ENCODE results near the gene SPTBN4.

Gene SPTBN4

DNA sequence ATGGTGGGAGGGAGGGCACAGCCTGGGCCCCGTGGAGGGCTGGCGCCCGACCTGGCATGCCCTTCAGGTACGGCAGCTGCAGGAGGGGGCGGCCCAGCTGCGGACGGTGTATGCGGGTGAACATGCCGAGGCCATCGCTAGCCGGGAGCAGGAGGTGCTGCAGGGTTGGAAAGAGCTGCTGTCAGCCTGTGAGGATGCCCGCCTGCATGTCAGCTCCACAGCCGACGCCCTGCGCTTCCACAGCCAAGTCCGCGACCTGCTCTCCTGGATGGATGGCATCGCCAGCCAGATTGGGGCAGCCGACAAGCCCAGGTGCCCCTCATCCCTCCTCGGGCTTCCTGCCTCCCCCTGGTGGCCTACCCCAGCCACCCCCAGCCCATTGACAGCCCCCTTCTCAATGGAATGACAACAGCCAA is 93.3 kb downstream of the SPTBN4 start:
- TF ChIP-seq, protein P1, sequence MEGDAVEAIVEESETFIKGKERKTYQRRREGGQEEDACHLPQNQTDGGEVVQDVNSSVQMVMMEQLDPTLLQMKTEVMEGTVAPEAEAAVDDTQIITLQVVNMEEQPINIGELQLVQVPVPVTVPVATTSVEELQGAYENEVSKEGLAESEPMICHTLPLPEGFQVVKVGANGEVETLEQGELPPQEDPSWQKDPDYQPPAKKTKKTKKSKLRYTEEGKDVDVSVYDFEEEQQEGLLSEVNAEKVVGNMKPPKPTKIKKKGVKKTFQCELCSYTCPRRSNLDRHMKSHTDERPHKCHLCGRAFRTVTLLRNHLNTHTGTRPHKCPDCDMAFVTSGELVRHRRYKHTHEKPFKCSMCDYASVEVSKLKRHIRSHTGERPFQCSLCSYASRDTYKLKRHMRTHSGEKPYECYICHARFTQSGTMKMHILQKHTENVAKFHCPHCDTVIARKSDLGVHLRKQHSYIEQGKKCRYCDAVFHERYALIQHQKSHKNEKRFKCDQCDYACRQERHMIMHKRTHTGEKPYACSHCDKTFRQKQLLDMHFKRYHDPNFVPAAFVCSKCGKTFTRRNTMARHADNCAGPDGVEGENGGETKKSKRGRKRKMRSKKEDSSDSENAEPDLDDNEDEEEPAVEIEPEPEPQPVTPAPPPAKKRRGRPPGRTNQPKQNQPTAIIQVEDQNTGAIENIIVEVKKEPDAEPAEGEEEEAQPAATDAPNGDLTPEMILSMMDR (IDR thresholded peaks at IDR 0.05), result no peak

DNA sequence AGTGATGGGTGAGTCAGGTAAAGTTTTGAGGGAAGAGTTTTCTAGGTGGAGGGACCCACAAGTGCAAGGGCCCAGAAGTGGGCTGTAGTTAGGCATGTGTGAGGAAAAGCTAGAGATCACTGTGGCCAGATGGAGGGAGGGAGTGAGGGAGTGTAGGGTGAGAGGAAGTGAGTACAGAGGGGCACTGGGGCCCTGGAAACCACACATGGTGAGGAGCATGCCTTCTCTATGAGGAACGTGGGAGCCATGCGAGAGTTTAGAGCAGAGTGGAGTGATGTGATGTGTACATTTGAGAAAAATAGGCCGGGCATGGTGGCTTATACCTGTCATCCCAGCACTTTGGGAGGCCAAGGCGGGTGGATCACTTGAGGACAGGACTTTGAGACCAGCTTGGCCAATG is 95.1 kb downstream of the SPTBN4 start:
- TF ChIP-seq, protein P1 (IDR thresholded peaks at IDR 0.05), result no peak

DNA sequence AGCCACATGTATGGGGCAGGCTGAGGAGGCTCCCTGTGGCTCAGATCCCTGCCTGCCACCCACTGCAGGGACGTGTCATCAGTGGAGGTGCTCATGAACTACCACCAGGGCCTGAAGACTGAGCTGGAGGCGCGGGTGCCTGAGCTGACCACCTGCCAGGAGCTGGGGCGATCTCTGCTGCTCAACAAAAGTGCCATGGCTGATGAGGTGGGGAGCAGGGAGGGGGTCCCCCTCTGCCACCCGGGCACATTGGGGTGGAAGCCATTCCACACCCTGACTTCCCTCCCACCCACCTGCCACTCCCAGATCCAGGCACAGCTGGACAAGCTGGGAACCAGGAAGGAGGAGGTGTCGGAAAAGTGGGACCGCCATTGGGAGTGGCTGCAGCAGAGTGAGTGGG is 98.6 kb downstream of the SPTBN4 start:
- TF ChIP-seq, protein P1 (IDR thresholded peaks at IDR 0.05), result no peak

DNA sequence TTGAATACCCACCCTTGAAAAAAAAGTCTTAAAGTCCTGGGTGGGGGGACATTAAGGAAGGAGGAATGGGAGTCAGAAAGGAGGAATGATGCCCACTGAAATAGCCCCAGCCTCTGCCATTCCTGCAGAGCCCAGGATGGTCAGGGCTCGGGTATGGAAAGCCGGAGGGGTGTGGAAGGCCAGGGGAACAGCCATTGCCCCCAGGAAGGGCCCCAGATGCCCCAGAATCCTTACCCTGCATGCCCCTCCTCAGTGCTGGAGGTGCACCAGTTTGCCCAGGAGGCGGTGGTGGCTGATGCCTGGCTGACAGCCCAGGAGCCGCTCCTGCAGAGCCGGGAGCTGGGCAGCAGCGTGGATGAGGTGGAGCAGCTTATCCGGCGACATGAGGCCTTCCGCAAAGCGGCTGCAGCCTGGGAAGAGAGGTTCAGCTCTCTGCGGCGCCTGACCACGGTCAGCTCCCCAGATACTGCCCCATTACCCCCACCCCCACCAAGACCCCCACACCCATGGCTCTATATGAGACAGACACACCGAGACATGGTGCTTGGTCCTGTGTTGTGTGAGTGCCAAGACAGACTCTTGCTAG is 99.2 kb downstream of the SPTBN4 start:
- TF ChIP-seq, protein P1 (IDR thresholded peaks at IDR 0.05), result no peak

DNA sequence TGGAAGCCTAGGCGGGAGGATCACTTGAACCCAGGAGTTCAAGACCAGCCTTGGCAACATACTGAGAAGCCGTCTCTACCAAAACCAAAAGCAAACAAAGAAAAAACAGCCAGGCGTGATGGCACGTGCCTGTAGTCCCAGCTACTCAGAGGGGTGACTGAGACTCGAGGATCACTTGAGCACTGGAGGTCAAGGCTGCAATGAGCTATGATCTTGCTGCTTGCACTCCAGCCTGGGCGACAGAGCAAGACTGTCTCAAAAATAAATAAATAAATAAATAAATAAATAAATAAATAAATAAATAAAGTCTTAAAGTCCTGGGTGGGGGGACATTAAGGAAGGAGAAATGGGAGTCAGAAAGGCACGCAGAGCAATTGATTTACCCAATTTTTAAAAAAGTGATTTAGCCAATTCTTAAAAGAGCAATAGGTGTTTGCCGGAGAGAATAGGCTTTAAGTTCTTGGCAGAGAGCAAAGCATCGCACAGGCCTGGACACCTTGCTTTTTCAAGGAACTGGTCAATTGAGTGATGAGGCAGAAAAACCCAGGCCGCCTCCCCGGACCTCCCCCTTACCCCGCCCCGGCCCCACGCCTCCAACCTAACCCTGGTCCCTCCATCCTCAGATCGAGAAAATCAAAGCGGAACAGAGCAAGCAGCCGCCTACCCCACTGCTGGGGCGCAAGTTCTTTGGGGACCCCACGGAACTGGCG is 100.4 kb downstream of the SPTBN4 start:
- TF ChIP-seq, protein P1 (IDR thresholded peaks at IDR 0.05), result no peak

DNA sequence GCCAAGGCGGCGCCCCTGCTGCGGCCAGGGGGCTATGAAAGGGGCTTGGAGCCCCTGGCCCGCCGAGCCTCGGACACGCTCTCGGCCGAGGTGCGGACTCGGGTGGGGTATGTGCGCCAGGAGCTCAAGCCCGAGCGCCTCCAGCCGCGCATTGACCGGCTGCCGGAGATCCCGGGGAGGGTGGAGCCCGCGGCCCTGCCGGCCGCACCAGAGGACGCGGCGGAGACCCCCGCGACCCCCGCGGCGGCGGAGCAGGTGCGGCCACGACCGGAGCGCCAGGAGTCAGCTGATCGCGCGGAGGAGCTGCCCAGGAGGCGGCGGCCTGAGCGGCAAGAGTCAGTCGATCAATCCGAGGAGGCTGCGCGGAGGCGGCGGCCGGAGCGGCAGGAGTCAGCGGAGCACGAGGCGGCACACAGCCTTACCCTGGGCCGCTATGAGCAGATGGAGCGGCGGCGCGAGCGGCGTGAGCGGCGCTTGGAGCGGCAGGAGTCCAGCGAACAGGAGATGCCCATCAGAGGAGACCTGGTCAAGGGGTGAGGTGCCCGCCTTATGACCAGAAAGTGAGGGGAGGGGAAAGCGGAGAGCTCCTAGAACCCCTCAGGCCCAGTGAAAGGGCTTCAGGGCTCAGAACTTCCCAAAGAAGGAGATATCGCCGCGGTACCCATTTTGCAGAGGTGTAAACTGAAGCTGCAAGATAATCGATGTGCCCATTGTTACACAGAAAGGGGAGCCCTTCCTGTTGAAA is 101.1 kb downstream of the SPTBN4 start:
- TF ChIP-seq, protein P1 (IDR thresholded peaks at IDR 0.05), result no peak

DNA sequence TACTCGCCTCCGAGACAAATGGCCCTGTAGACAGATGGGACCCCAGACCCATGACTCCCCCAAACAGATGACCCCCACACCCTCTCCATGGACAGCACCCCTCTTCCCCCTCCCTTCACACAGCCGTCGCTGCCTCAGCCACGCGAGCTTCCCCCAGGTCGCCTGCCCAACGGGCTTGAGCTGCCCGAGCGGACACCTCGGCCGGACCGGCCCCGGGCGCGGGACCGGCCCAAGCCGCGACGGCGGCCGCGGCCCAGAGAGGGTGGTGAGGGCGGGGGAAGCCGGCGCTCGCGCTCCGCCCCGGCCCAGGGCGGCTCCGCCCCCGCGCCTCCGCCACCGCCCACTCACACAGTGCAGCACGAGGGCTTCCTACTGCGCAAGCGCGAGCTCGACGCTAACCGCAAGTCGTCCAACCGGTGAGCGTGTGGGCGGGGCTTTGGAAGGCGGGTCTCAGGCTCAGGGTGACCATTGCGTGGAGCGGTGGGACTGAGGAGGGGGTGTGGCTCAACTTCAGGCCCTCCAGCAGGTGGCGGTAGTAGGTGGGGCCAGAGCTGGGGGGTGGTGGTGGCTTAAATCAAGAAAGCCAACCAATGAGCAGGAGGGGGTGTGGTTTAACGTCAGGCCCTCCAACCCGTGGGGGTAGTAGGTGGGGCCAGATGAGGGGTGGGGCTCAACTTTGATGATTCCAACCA is 103.7 kb downstream of the SPTBN4 start:
- TF ChIP-seq, protein P1 (IDR thresholded peaks at IDR 0.05), result peak; percentile 37; the same call in 1 of the 2 replicates

All from LNCAP (cell line).